ENCODE measurements around the gene CFAP410. TPM values are rescaled to one million over a fixed set of nuclear protein-coding genes. Genes with fewer than 3 reads are reported as not detected.

The CFAP410 gene
- total and polyA plus RNA-seq, 12 donors: 10.9 to 34.7 (median 13.9) TPM

DNA sequence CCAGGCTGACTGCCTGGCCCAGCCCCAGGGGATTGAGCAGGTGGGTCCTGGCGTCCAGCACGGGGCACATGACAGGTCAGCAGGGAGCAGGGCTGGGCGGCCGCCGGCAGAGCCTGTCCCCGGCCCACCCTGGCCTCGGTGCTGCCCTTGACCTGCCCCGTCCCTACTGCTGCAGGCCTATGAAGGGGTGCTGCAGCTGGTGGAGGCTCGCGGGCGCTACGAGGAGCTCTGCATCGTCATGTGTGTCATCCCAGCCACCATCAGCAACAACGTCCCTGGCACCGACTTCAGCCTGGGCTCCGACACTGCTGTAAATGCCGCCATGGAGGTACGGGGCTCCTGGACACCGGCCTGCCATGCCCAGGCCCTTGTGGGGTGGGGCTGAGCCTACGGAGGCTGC lies 15.6 kb downstream of the CFAP410 start:
- Histone ChIP-seq H3K4me3 (no peak overlapping the region), H3K9me3 (no peaks in the 10 kb centered on the region), H3K36me3 (peaks cover 0 to 100% (median 43%) of the 10 kb centered on the region in 9 donors), H3K4me1 (no peaks in the 10 kb centered on the region), H3K27ac (no peak overlapping the region), H3K27me3 (no peaks in the 10 kb centered on the region)
- DNase-seq: no peak
- 89 to 92% methylated on average over 20 of the region's 20 CpGs for WGBS, 2 donors
- no peak for ATAC-seq
- TF ChIP-seq, protein P1, sequence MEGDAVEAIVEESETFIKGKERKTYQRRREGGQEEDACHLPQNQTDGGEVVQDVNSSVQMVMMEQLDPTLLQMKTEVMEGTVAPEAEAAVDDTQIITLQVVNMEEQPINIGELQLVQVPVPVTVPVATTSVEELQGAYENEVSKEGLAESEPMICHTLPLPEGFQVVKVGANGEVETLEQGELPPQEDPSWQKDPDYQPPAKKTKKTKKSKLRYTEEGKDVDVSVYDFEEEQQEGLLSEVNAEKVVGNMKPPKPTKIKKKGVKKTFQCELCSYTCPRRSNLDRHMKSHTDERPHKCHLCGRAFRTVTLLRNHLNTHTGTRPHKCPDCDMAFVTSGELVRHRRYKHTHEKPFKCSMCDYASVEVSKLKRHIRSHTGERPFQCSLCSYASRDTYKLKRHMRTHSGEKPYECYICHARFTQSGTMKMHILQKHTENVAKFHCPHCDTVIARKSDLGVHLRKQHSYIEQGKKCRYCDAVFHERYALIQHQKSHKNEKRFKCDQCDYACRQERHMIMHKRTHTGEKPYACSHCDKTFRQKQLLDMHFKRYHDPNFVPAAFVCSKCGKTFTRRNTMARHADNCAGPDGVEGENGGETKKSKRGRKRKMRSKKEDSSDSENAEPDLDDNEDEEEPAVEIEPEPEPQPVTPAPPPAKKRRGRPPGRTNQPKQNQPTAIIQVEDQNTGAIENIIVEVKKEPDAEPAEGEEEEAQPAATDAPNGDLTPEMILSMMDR (IDR thresholded peaks at IDR 0.05): no peak
- intact Hi-C loops (cut with DNase I): loop anchor here in 1 of 10 donors (10.0 kb wide), 1 partner anchor 289 kb away; no protein-coding TSS in a partner anchor

DNA sequence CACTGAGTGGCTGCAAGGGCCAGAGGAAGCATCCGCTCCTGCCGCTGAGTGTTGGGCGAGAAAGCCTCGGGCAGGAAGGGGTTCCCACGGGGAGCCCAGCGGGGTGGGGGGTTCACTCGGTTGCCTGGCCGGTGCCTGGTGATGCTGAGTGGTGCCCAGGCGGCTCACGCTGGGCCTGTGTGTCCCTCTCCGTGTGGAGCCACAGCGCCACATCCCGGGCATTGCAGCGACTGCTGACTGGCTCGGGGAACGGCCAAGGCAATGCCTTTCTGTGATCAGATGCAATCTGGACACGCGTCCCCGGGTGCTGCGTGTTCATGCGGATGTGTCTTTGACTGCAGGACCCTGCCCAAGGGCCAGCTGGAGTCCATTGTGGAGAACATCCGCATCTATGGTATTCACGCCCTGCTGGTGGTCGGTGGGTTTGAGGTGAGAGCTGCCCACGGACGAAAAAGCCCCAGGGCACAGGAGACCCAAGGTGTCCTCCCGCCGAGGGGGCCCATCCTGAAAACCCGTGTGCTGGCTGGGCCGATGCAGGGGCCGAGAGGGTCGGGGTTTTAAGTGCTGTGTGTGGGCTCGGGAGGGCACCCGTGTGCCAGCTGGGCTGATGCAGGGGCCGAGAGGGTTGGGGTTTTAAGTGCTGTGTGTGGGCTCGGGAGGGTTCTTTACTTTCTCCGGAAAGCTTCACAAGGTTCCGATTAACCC lies 16.4 kb downstream of the CFAP410 start:
- TF ChIP-seq, protein P1 (IDR thresholded peaks at IDR 0.05): no peak
- Histone ChIP-seq H3K27me3 (no peaks in the 10 kb centered on the region), H3K27ac (no peak overlapping the region), H3K4me3 (no peak overlapping the region), H3K36me3 (peaks cover 0 to 100% (median 49%) of the 10 kb centered on the region in 9 donors), H3K9me3 (no peaks in the 10 kb centered on the region), H3K4me1 (no peaks in the 10 kb centered on the region)
- WGBS, 2 donors: 93 to 94% methylated on average over 38 of the region's 38 CpGs
- DNase-seq (peak in 1 of 2 donors; percentile 6), ATAC-seq (no peak)
- intact Hi-C loops (cut with DNase I): loop anchor here in 1 of 10 donors (10.0 kb wide), 1 partner anchor 288 kb away; no protein-coding TSS in a partner anchor

DNA sequence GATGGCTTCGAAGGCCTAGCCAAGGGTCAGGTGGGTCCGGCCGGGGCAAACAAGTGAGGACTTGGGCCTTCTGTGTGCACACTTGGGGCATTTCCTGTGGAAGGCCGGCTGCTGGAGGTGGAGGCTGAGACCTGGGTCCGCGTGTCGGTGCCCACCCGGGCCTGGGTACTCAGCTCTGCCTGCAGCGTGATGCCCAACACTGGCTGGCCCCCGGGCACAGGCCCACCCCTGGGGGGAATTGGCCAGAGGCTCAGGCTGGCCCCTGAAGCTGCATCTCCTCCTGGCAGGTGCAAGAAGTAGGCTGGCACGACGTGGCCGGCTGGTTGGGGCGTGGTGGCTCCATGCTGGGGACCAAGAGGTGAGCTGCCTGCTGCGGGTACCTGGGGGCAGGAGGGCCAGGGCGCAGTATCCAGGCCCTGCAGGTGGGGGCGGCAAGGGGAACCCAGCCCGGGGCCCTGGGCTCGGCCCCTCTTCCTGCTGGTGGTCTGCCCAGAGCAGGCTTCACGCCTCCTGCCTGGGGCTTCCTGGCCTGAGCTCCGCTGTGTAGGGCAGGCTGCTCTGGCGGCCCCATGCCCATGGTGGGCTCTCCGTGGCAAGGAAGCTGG lies 17.2 kb downstream of the CFAP410 start:
- no peaks in the 10 kb centered on the region for H3K27me3 ChIP-seq

DNA sequence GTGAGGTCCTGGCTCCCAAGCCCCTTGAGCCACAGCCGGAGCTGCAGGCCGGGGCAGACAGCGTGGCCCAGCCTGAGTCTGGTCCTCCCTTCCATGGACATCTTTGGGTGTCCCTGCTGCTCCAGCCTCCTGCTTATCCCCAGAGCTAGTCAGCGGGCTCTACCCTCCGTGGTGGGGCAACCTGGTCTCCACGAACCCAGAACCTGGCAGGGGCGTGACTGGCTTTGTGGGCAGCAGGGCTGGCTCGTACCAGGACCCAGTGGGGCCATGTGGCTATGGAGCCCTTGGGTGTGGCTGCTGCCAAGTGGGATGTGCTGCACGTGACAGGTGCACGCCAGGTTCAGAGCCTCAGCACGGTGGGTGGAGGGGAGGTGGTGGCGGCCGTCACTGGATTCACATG lies 18.3 kb downstream of the CFAP410 start:
- DNase-seq: no peak
- intact Hi-C loops (cut with DNase I): loop anchor here in 1 of 10 donors (10.0 kb wide), 1 partner anchor 286 kb away; no protein-coding TSS in a partner anchor

More for the DNA sequence above, 17.2 kb downstream of the CFAP410 start:
- no peak overlapping the region for H3K27ac ChIP-seq
- H3K36me3 ChIP-seq: peaks cover 0 to 100% (median 44%) of the 10 kb centered on the region in 9 donors
- TF ChIP-seq, protein P1 (IDR thresholded peaks at IDR 0.05): no peak
- DNase-seq (no peak), ATAC-seq (no peak)
- no peaks in the 10 kb centered on the region for H3K4me1 ChIP-seq
- intact Hi-C loops (cut with DNase I): loop anchor here in 1 of 10 donors (10.0 kb wide), 1 partner anchor 287 kb away; no protein-coding TSS in a partner anchor
- H3K9me3 ChIP-seq: no peaks in the 10 kb centered on the region
- H3K4me3 ChIP-seq: no peak overlapping the region
- WGBS, 2 donors: 95 to 98% methylated on average over 22 to 23 of the region's 23 CpGs

More for the DNA sequence above, 18.3 kb downstream of the CFAP410 start:
- TF ChIP-seq, protein P1 (IDR thresholded peaks at IDR 0.05): no peak
- H3K36me3 ChIP-seq: peaks cover 0 to 100% (median 35%) of the 10 kb centered on the region in 9 donors
- H3K27me3 ChIP-seq: no peaks in the 10 kb centered on the region
- H3K27ac ChIP-seq: no peak overlapping the region
- no peak for ATAC-seq
- no peak overlapping the region for H3K4me3 ChIP-seq
- H3K4me1 ChIP-seq: no peaks in the 10 kb centered on the region
- no peaks in the 10 kb centered on the region for H3K9me3 ChIP-seq
- 92 to 93% methylated on average over 13 of the region's 13 CpGs for WGBS, 2 donors

Measured in heart right ventricle (tissue), 16 donors.